CD4-positive, alpha-beta memory T cell (primary cell): ENCODE results near the gene QPCT. TPM values are rescaled to one million over a fixed set of nuclear protein-coding genes. Genes with fewer than 3 reads are reported as not detected.

Experiments
- CTCF ChIA-PET: fragments of 350-600 bp; sonication (Branson Sonifier 250); formaldehyde crosslinking; loops from one replicate; lab custom pipeline; 2021; ENCODE audit warnings: inconsistent platforms; ENCODE audit not compliant: partially characterized antibody; lab: Charles Lee
- POLR2A ChIA-PET: fragments of 350-600 bp; sonication (Branson Sonifier 250); formaldehyde crosslinking; loops from one replicate; lab custom pipeline; 2021; ENCODE audit not compliant: partially characterized antibody; lab: Charles Lee
- DNase-seq, 5 donors: peaks; one replicate each; pipeline versions ENCODE4 v3.0.0 to v3.0.0-alpha.2; 2020 to 2022; ENCODE audit warnings: mixed read lengths in 1 of 5
- H3K27ac ChIP-seq: one replicate; pipeline ENCODE4 v1.7.0; 2013; ENCODE audit warnings: low read depth, low read length
- H3K27me3 ChIP-seq: 2 replicates; pipeline ENCODE4 v1.7.0; 2013; ENCODE audit warnings: mild to moderate bottlenecking, low read length, moderate library complexity; ENCODE audit not compliant: insufficient read depth
- H3K36me3 ChIP-seq: 2 replicates; pipeline ENCODE4 v1.7.0; 2013; ENCODE audit warnings: mild to moderate bottlenecking, low read length, moderate library complexity; ENCODE audit not compliant: insufficient read depth
- H3K4me1 ChIP-seq: 2 replicates; pipeline ENCODE4 v1.7.0; 2013; ENCODE audit warnings: mild to moderate bottlenecking, low read length, moderate library complexity; ENCODE audit not compliant: insufficient read depth
- H3K4me3 ChIP-seq, 2 donors: one replicate each; pipeline ENCODE4 v1.7.0; 2013; ENCODE audit warnings: low read length in 2 of 2, mild to moderate bottlenecking in 1 of 2
- H3K9me3 ChIP-seq, 2 donors: one replicate each; pipeline ENCODE4 v1.7.0; 2013; ENCODE audit warnings: low read length in 2 of 2, control low read depth in 1 of 2; ENCODE audit not compliant: control insufficient read depth in 1 of 2
- H3K27ac Mint-ChIP-seq, 7 donors: one replicate each; pipeline ENCODE4 v1.8.0; 2020 to 2021; ENCODE audit warnings: mixed read lengths in 7 of 7, mild to moderate bottlenecking in 6 of 7, inconsistent platforms in 3 of 7, moderate library complexity in 3 of 7
- H3K27me3 Mint-ChIP-seq, 2 donors: one replicate each; pipeline ENCODE4 v1.8.0; 2020 to 2021; ENCODE audit warnings: mixed read lengths in 2 of 2
- H3K36me3 Mint-ChIP-seq, 2 donors: one replicate each; pipeline ENCODE4 v1.8.0; 2020 to 2021; ENCODE audit warnings: mixed read lengths in 2 of 2, inconsistent platforms in 1 of 2, mild to moderate bottlenecking in 1 of 2
- H3K4me1 Mint-ChIP-seq, 4 donors: one replicate each; pipeline ENCODE4 v1.8.0; 2020 to 2021; ENCODE audit warnings: mixed read lengths in 4 of 4, mild to moderate bottlenecking in 1 of 4
- H3K4me3 Mint-ChIP-seq, 8 donors: one replicate each; pipeline ENCODE4 v1.8.0; 2020 to 2021; ENCODE audit warnings: mixed read lengths in 8 of 8, mild to moderate bottlenecking in 7 of 8, moderate library complexity in 6 of 8, inconsistent platforms in 3 of 8
- H3K9me3 Mint-ChIP-seq, 8 donors: one replicate each; pipeline ENCODE4 v1.8.0; 2020 to 2021; ENCODE audit warnings: mixed read lengths in 8 of 8, mild to moderate bottlenecking in 5 of 8, inconsistent platforms in 3 of 8, moderate library complexity in 1 of 8
- intact Hi-C: fragments of 100-400 bp; cut with micrococcal nuclease; formaldehyde crosslinking; loops from one replicate; pipeline ENCODE4 v1.15.1; 2023
- polyA plus RNA-seq, 2 donors: library from polyadenylated mRNA; unstranded; fragments of 300-500 nt; fragmentation: Illumina TruSeq; gene quantifications; one replicate each; pipeline ENCODE4 v1.2.3, GENCODE V29; 2021
- total RNA-seq, 2 experiments: library from RNA; stranded (reverse); gene quantifications; one replicate each; pipeline ENCODE4 v1.2.3, GENCODE V29; 2021

Gene QPCT
- total and polyA plus RNA-seq, 4 experiments from 2014 or later = 0.23 to 1.4 (median 1.3) TPM

DNA sequence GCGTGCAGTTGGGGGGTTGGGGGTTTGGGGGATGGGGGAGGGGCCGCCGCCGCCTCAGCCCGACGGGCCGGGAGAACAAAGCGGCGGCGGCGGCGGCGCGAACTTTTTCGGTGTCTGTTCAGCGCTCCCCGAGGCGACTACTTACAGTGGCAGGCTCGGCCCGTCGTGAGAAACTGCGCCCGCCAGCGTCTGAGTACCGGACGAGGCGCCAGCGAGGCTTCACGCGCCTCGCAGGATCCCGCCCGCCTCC, 20.0 kb upstream of the QPCT start:
- H3K9me3 ChIP-seq = no peaks in the 10 kb centered on the region
- H3K27ac ChIP-seq = peak overlapping the region; percentile 39
- Mint-ChIP-seq H3K36me3 (peaks cover 0 to 9% of the 10 kb centered on the region in 2 donors), H3K27ac (peak overlapping the region in 3 of 7 donors; percentile 51 to 93 (median 52)), H3K27me3 (peaks cover 6 to 8% of the 10 kb centered on the region in 2 donors), H3K4me3 (peak overlapping the region in 6 of 8 donors; percentile 46 to 79 (median 62)), H3K9me3 (no peaks in the 10 kb centered on the region), H3K4me1 (peaks cover 20 to 49% (median 28%) of the 10 kb centered on the region in 4 donors)
- H3K36me3 ChIP-seq = no peaks in the 10 kb centered on the region
- intact Hi-C loops = loop anchor here (1.0 to 10.0 kb wide), 2 partner anchors 66 to 1050 kb away; partner anchors contain the start of gene ATL2
- no peaks in the 10 kb centered on the region for H3K27me3 ChIP-seq
- ChIA-PET CTCF (no interaction called here), POLR2A (interaction anchor here (1.0 to 4.0 kb wide), 8 partner anchors 10 to 1427 kb away, joined by 3 to 15 read pairs (median 5); partner anchors contain the start of genes CEBPZ, EIF2AK2, NDUFAF7 and SRSF7)
- H3K4me1 ChIP-seq = peaks cover 36% of the 10 kb centered on the region
- DNase-seq = peak in 1 of 5 donors; percentile 75
- peak overlapping the region in 1 of 2 donors; percentile 72 for H3K4me3 ChIP-seq

DNA sequence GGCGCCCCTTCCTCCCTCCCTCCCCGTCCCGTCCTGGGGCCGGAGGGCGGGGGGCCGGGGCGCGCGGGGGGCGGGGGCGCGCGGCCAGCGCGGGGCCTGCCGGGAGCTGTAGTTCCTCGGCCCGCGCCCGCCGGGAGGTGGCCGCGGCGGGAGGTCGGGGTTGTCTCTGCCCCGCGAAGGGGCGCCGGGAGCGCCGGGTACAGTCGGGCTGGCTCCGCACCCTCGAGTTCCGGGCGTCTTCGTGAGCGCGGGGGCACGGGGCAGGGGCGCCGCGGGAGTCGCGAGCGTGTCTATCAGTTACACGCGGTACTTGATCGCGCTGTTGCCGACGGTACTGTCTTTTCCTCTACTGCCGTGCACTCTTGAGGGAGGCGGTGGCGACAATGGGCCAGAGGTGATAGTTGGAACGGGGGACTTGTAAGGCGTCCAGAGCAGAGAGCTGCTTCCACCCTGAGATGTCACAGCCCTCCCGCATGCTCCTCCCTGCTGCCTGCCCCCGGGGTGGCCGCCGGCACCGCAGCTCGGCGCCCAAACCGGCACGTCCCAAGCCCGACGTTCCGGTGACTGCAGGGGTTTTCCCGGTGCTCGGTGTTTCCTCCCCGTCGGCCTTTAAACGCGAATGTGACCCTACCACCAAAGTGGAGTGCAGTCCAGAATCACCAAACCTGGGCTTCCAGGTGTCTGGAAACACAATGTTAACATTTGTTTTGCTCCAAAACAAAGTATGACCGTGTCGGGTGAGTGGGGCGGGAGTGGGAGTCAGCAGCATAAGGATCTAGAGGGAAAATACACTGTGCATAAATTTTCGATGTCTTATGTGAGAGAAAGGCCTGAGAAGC, 19.4 kb upstream of the QPCT start, which contains the start of gene PRKD3:
Gene PRKD3 (minus strand): TSS at position 48 of the 839 bp plus-strand sequence. CDS start 8,309 bp downstream, outside the sequence.
- no peaks in the 10 kb centered on the region for H3K36me3 ChIP-seq
- peak within 1 kb of the TSS; percentile 93 to 98 (median 98) for H3K27ac Mint-ChIP-seq
- no peaks in the 10 kb centered on the region for H3K9me3 ChIP-seq
- H3K9me3 Mint-ChIP-seq = no peaks in the 10 kb centered on the region
- peak within 1 kb of the TSS; percentile 39 for H3K27ac ChIP-seq
- peaks cover 19 to 44% (median 27%) of the 10 kb centered on the region in 4 donors for H3K4me1 Mint-ChIP-seq
- peak; percentile 70 to 74 (median 73) for DNase-seq
- peaks cover 0 to 9% of the 10 kb centered on the region in 2 donors for H3K36me3 Mint-ChIP-seq
- no peaks in the 10 kb centered on the region for H3K27me3 ChIP-seq
- peaks cover 6 to 8% of the 10 kb centered on the region in 2 donors for H3K27me3 Mint-ChIP-seq
- peaks cover 36% of the 10 kb centered on the region for H3K4me1 ChIP-seq
- POLR2A ChIA-PET = interaction anchor here (0.8 to 4.0 kb wide), 7 partner anchors 11 to 1426 kb away, joined by 3 to 15 read pairs (median 4); partner anchors contain the start of genes CEBPZ, NDUFAF7 and SRSF7
- H3K4me3 ChIP-seq = peak within 1 kb of the TSS; percentile 72 to 85
- H3K4me3 Mint-ChIP-seq = peak within 1 kb of the TSS; percentile 97 to 99 (median 98)
- intact Hi-C loops = loop anchor here (1.0 to 10.0 kb wide), 3 partner anchors 19 to 1050 kb away; partner anchors contain the start of genes ATL2 and QPCT
- CTCF ChIA-PET = no interaction called here

DNA sequence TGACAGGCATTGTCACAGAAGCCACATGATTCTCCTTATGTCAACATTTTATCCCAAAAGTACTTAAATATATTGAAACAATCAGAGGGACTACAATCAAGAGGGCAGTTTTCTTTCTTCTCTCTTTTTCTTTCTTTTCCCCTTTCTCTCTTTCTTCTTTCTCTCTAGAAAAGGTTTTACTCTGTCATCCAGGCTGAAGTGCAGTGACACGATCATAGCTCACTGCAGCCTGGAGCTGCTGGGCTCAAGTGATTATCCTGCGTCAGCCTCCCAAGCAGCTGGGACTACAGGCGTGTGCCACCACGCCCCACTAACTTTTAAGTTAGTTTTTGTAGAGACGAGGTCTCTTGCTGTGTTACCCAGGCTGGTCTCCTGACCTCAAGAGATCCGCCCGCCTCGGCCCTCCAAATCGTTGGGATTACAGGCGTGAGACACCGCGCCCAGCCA, 18.8 kb upstream of the QPCT start:
- Histone ChIP-seq H3K36me3 (no peaks in the 10 kb centered on the region), H3K4me3 (no peak overlapping the region), H3K27ac (no peak overlapping the region), H3K4me1 (peaks cover 36% of the 10 kb centered on the region), H3K27me3 (no peaks in the 10 kb centered on the region), H3K9me3 (no peaks in the 10 kb centered on the region)
- POLR2A ChIA-PET = interaction anchor here (0.8 to 4.0 kb wide), 3 partner anchors 11 to 65 kb away, joined by 4 to 15 read pairs (median 12); no protein-coding TSS in a partner anchor
- CTCF ChIA-PET = no interaction called here
- Mint-ChIP-seq H3K9me3 (no peaks in the 10 kb centered on the region), H3K36me3 (peaks cover 0 to 9% of the 10 kb centered on the region in 2 donors), H3K27ac (peak overlapping the region in 5 of 7 donors; percentile 48 to 97 (median 74)), H3K4me1 (peaks cover 18 to 41% (median 26%) of the 10 kb centered on the region in 4 donors), H3K27me3 (peaks cover 6 to 8% of the 10 kb centered on the region in 2 donors), H3K4me3 (peak overlapping the region; percentile 87 to 95 (median 88))
- intact Hi-C loops = loop anchor here (1.0 to 10.0 kb wide), 2 partner anchors 19 to 1049 kb away; partner anchors contain the start of genes ATL2 and QPCT
- DNase-seq = peak in 1 of 5 donors; percentile 10

DNA sequence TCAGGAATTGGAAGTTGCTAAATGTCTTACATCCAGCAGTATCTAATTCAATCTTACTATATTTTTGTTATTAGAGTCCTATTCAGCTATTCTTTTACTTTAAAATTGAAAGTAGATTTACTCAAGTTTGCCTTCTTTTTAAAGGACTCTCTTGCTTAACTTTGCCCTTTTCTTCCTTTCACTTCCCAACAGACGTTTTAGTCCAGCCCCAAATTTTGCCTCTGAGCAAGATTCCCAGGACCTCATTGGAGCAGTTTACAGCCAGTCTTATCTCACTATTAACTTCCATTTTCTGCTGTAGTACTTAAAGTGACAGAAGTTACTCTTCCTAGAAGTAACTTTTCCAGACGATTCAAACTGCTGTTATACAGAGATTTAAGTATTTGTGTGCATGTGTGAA, 18.1 kb upstream of the QPCT start:
- no peak for DNase-seq
- Histone ChIP-seq H3K27ac (no peak overlapping the region), H3K4me1 (peaks cover 32% of the 10 kb centered on the region), H3K4me3 (no peak overlapping the region), H3K27me3 (no peaks in the 10 kb centered on the region), H3K9me3 (no peaks in the 10 kb centered on the region), H3K36me3 (no peaks in the 10 kb centered on the region)
- intact Hi-C loops = loop anchor here (10.0 kb wide), 1 partner anchor 1049 kb away; the partner anchor contains the start of gene ATL2
- Mint-ChIP-seq H3K9me3 (no peaks in the 10 kb centered on the region), H3K36me3 (peaks cover 0 to 9% of the 10 kb centered on the region in 2 donors), H3K27ac (peak overlapping the region in 2 of 7 donors; percentile 4 to 39), H3K4me3 (peak overlapping the region in 6 of 8 donors; percentile 1 to 74 (median 58)), H3K4me1 (peaks cover 16 to 38% (median 23%) of the 10 kb centered on the region in 4 donors), H3K27me3 (peaks cover 6 to 8% of the 10 kb centered on the region in 2 donors)
- ChIA-PET CTCF (no interaction called here), POLR2A (interaction anchor here (0.5 to 4.0 kb wide), 2 partner anchors 12 to 344 kb away, joined by 5 to 15 read pairs; no protein-coding TSS in a partner anchor)

DNA sequence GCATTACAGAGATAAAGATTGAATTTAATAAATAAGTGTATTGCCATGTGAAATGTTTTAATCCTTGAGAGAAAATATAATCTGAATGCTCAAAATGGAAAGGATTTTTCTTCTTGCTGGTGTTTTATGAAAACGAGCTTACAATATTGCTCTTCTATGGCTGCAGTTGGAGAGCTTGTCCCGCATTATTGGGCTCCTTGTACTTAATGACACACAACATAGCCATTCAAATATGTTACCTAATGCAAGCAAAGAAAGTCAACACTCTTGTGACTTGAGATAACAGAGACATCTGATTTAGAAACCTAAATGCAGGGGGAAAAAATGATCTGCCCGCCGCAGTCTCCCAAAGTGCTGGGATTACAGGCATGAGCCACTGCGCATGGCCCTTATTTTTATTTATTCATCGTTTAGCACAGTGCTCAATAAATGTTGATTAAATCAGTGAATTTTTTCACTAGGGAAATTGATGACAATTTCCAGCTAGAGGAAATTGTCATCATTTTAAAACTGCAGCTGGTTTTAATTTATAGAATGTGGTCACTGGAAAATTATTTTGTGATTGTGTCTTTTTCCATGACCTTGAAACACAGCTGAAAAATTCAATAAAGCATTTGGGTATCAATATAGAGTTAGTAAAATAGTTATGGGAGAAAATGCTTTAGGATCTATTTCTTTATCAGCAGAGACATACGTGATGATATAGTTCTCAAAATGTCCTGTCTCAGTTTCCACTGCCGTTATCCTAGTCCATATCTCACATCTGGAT, 17.4 kb upstream of the QPCT start:
- Mint-ChIP-seq H3K27me3 (peaks cover 6 to 10% of the 10 kb centered on the region in 2 donors), H3K36me3 (peaks cover 0 to 9% of the 10 kb centered on the region in 2 donors), H3K4me1 (peaks cover 11 to 31% (median 18%) of the 10 kb centered on the region in 4 donors), H3K4me3 (no peak overlapping the region), H3K27ac (no peak overlapping the region), H3K9me3 (no peaks in the 10 kb centered on the region)
- ChIA-PET POLR2A (interaction anchor here (0.5 kb wide), 1 partner anchor 343 kb away, joined by 5 read pairs; no protein-coding TSS in a partner anchor), CTCF (no interaction called here)
- Histone ChIP-seq H3K36me3 (no peaks in the 10 kb centered on the region), H3K4me3 (no peak overlapping the region), H3K27ac (no peak overlapping the region), H3K27me3 (no peaks in the 10 kb centered on the region), H3K9me3 (no peaks in the 10 kb centered on the region), H3K4me1 (peaks cover 25% of the 10 kb centered on the region)
- DNase-seq = no peak
- intact Hi-C loops = loop anchor here (10.0 kb wide), 1 partner anchor 1048 kb away; the partner anchor contains the start of gene ATL2

DNA sequence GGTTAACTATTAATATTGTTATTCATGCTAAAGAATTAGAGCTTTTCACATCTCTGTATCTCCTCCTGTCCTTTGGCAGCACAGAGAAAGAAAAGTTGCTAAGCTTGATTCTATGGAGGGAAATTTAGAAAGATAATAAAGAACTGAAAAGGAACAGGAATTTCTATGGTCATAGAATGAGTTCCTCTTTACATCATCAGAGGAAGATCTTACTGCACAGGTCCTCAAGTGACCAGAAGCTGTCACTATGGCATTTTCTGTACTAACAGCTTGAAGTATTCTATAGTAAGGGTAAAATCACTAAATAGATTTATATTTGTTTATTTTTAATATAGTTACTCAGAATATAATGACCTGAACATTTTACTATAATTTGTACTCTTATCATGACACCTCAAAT, 13.7 kb upstream of the QPCT start:
- H3K27me3 Mint-ChIP-seq = peaks cover 7 to 16% of the 10 kb centered on the region in 2 donors
- CTCF ChIA-PET = no interaction called here
- H3K9me3 ChIP-seq = no peaks in the 10 kb centered on the region

More for the DNA sequence above, 13.7 kb upstream of the QPCT start:
- Histone ChIP-seq H3K4me3 (no peak overlapping the region), H3K27ac (no peak overlapping the region), H3K36me3 (no peaks in the 10 kb centered on the region), H3K4me1 (no peaks in the 10 kb centered on the region), H3K27me3 (no peaks in the 10 kb centered on the region)
- intact Hi-C loops = no loop called here
- Mint-ChIP-seq H3K4me3 (no peak overlapping the region), H3K27ac (no peak overlapping the region), H3K9me3 (no peaks in the 10 kb centered on the region), H3K4me1 (peaks cover under 1 to 2% (median 2%) of the 10 kb centered on the region in 4 donors), H3K36me3 (no peaks in the 10 kb centered on the region)
- no peak for DNase-seq
- POLR2A ChIA-PET = no interaction called here
